ENCODE results near the gene BRF1. TPM values are rescaled to one million over a fixed set of nuclear protein-coding genes. Genes with fewer than 3 reads are reported as not detected.
A peak's percentile ranks its signal among the peaks of the same experiment; 100 is the strongest.

Gene BRF1
- total RNA-seq, 1 experiment from 2014 or later: 12.0 TPM

DNA sequence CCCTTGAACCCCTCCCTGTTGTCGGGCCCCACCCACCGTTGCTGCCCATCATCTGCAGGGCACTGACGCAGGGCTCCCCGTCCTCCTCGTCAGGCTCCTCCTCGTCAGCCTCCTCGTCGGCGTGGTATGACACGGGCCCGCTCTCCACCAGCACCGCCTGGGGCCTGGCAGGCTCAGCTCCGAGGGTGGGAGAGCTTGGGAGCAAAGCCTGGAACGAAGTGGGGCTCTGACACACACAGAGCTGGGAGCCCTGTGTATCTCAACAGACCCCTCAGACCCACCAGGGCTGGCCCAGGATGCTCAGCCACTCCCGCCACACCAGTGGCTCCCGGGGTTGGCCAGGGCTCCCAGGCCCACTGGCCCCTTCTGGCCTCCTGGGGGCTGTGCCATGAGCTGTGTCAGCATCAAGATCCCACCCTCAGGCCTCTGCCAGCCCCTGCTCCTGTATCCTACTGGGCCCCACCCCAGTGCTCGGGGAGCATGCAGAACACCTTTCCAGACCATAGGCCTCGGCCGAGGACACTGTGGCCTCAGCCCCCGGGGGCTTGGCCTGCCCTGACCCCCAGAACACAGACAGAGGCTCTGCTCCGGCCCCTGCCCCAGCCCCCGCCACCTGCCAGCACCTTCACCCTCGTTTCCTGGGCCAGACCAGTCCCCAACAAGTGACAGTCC lies 89.6 kb downstream of the BRF1 start:
- DNase-seq (ENCODE audit: low spot score): no peak

DNA sequence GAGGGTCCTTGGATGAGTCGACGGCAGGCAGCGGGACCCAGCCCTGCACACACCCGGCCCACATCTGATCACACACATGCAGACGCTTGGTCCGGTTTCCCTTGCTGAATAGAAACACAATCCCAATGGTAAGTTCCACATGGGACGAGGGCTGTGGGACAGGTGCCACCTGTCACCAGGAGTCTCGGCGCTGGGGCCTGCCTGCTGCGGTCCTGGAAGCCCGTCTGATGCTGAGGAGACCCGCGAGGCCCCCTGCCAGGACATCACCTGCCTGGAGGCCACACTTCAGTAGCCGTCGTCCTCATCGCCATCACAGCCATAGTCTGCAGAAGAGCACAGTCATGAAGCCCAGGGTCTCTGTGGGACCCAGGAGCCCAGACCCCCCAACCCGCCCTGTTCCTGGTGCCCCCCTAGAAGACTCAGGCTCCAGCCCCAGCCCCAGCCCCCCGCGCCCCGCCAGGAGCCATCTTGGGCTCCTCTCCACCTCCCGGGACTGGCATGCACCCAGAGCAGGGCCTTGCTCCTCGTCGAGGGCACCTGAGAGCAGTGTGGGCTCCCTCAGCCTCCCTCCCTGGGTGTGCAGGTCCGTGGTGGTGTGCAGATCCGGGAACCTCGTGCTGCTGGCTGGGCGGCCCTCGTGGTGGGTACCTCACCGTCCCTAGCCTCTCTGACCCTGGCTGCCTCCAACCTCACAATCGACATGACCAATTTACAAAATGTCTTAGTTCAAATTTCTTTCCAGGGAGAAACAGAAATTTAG lies 90.4 kb downstream of the BRF1 start:
- no peak for DNase-seq (ENCODE audit: low spot score)

DNA sequence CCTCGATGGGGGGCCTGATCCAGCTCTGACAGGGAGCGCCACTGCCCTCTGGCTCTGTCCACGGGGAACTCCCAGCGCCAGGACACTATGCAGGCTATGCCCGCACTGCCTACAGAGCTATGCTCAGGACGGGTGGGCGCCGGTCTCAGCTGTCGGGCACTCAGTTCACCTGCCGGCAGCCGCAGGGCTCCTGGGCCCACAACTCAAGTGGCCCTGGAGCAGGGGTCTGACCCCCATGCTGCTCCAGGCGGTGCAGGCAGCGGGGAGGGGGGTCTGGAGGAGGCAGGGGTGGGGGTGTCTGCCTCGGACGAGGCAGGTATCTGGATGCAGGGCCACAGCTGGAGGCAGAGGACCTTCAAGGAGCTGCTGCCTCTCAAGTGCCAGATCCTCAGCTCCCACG lies 91.2 kb downstream of the BRF1 start:
- no peak for DNase-seq (ENCODE audit: low spot score)

DNA sequence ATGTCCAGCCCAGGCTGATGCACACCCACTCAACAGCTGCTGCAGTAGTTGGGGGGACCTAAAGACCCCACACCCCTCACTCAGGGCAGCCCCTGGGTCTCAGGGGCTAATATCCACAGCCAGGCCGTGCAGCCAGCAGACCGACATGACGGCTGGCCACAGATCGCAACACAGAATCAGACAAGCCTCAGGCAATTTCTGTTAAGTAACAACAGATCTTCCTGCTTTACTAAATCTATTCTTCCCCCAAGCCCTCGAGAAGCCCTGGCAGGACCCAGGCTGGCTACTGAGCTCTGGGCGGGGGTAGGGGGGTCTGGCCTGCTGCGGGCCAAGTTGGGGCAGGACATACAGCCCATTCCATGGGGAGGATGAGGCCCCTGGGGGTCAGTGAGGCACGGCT lies 91.7 kb downstream of the BRF1 start:
- no peak for DNase-seq (ENCODE audit: low spot score)

DNA sequence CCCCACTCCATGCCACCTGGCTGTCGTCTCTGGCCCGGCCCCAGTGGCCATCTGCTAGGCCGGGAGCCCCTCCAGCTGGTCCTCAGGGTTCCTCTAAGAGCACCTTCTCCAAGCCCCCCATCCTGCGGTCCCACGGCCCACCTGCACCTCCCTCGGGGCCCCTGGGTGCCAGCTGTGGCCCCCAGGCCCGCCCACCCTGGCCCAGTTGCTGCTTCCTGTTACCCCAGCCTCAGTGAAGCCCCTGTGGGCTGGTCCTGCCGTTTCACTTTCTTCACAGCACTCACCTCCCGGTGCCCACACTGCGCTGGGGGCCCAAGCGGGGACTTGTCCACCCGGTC lies 92.1 kb downstream of the BRF1 start:
- DNase-seq (ENCODE audit: low spot score): no peak

DNA sequence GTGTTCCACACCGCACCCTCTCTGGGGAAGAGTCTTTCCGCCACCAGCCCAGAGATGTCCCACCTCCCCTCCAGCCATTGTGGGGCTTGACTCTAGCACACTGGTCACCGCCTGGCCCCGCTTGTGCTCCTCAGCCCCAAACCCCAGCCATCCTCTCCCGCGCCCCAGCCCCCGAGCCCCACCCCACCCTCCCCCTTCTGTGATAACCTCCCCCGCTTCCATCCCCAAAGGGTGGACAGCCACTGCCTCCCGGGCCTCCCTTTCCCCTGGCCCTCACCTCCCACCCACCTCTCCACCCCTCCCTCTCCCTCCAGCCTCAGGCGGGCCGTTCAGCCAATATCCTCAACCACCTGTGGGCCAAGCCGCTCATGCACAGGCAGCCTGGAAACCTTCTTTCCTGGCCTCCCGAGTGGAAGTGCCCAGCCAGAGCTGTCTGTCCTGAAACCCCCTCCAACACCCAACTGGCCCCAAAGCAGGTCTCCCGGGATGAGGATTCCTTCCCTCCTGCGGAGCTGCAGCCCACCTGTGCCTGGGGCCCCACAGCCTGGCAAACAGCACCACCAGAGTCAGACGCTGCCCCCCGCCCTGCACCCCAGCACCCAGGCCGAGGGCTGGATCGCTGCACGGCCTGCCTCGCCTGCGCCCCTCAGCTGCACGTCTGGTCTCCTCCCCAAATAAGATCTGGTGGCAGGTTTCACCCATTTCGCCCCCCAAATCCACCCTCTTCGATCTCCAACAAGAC lies 92.6 kb downstream of the BRF1 start:
- no peak for DNase-seq (ENCODE audit: low spot score)

DNA sequence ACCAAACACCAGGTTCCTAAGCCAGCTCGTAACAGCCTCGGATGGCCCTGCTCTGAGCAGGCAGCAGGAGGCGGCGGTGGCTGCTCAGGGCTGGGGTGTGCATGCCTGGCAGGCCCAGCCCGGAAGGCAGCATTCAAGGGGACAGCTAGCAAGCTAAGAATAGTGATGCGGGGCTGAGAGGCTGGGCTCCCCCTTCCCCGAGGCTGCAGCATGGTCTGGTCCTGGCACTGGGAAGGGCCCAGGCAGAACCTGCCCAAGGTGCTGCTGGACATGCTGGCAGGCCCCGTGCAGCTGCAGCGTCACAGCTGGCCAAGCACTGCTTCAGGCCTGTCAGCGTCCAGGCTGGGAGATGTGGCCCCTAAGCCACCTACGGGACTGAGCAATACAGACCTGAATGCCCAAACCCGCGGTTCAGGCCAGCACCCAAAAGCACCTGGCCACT lies 93.3 kb downstream of the BRF1 start:
- DNase-seq (ENCODE audit: low spot score): no peak

DNA sequence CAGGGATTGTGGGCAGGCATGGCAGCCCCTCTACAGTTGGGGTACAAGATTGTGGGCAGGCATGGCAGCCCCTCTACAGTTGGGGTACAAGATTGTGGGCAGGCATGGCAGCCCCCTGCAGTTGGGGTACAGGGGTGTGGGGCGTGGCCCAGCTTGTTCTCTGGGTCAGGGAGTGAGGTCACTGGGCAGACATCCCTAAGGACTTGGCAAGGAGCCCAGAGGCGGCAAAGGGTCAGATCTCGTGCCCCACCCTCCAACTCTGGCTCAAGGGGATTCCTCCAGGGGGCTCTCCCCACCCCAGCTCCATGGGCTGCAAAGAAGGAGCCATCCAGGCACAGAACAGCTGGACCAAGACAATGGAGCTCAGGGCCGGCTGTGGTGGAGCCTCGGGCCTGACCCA lies 93.9 kb downstream of the BRF1 start:
- no peak for DNase-seq (ENCODE audit: low spot score)

DNA sequence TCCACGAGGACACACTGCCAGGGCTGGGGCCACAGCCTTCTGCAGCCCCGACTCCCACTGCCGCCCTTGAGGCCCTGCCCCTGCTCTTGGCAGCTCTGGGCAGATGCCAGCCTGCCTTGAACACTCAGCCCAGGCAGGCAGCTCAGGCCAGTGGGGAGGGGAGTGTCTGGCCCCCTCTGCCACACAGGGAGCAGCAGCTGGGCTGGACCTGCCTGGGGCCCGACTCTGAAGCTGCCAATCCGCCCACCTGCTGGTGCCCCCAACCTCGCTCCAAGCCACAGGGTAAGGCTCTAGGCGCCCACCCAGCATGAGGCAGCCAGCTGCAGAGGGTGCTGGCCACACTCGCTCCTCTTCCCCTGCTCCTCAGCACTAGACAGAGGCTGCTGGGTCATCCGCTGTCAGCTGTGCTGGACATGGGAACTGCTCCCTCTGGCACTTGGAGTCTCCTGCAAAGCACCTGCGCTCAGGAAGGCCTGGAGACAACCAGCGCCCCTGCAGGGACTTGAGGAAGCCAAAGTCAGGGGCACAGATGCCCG lies 95.1 kb downstream of the BRF1 start:
- DNase-seq (ENCODE audit: low spot score): no peak

DNA sequence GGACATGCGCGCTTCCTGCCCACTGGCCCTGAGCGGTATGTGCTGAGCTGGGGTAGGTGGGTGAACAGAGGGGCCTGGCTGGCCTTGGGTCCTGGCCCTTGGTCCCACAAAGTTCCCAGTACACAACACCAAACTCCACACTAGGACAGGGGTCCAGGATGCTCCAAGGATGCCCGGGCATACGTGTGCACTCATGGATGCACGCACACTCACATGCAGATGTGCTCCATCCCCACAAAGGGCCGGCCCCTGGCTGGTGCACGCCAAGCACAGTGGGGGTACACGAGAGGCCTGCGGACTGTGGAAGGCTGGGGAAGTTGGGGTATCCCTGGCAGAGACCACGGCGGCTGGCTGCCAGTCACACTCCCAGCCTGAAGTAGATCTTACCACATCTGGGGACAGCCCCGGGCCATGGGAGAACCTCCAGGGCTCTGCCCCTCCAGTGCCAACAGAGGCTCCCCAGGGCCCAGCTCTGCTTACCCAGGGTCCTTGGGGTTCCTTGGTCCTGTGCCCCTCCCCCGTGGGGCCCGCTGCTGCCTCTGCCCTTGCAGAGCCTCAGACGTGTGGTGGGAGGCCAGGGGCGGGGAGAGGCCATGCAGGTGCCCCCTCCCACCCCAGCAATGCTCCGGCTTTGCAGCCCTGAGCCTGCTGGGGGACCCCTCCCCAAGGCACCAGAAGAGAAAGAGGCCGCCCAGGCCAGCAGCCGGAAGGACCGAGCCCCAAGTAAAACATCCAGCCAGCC lies 95.7 kb downstream of the BRF1 start:
- DNase-seq (ENCODE audit: low spot score): no peak

DNA sequence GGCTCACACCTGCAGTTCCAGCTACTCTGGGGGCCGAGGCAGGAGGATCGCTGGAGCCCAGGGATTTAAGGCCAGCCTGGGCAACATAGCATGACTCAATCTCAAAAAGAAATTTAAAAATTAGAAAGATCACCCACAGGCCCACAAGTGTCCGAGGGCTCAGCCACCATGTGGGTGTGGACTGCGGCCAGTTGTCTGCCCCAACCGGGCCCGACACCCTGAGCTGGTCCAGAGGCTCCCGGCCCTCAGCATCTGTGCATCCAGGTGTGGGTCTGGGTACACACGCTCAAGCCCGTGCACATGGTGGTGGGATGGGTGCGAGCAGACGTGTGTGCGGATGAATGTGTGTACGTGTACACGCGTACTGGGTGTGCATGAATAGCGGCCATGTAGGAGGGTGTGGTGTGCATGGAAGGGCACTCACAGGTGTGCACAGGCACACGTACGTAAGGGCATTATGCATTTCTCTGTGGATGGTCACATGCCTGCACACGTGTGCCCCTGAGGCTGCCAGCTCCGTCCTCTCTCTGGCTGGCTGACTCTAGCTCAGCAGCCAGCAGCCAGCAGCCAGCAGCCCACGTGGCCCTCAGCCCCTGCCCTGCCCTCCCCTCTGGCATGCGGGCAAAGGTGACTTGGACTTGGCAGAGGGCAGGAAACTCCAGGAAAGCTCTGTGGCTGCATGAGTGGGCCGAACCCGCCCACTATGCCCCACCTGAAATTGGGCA lies 96.4 kb downstream of the BRF1 start:
- peak; percentile 19 for DNase-seq (ENCODE audit: low spot score)

DNA sequence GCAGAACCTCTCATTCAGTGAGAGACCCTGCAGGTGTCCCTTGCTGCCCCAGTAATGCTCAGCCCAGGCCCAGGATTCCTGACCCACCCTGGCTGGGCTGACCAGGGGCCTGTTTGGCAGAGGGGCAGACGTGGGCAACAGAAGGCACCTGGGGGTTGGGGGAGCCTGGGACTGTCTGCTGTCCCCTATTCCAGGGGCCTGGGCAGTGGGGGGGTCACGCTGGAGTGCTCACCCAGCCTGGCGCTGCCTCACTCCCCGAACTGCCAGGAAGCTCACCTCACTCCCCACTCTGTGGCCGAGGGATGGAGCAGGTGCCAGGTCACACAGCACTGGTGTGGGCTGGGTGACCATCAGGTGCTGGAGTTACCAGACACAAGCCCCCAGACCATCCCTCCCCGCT lies 97.1 kb downstream of the BRF1 start:
- no peak for DNase-seq (ENCODE audit: low spot score)

DNA sequence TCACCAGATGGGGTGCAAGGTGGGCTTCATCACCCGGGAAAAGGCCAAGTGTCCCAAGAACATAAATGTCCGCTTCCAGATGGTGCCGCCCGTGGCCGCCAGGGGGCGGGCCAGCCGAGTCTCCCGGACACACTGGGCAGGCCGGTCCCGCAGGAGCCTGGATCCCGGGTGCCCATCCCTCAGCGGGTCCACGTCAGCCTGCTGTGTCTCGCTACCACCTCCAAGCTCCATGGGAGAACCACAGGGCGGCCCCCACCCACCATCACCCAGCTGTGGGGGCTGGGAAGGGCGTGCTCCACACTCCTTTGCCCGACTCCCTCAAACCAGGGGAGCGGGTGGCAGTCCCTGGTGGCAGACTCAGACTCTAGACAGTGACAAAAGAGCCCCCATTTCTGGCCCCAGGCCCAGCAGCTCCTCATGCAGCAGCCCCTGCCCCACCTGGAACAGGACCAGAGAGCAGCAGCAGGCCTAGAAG lies 97.7 kb downstream of the BRF1 start:
- no peak for DNase-seq (ENCODE audit: low spot score)

DNA sequence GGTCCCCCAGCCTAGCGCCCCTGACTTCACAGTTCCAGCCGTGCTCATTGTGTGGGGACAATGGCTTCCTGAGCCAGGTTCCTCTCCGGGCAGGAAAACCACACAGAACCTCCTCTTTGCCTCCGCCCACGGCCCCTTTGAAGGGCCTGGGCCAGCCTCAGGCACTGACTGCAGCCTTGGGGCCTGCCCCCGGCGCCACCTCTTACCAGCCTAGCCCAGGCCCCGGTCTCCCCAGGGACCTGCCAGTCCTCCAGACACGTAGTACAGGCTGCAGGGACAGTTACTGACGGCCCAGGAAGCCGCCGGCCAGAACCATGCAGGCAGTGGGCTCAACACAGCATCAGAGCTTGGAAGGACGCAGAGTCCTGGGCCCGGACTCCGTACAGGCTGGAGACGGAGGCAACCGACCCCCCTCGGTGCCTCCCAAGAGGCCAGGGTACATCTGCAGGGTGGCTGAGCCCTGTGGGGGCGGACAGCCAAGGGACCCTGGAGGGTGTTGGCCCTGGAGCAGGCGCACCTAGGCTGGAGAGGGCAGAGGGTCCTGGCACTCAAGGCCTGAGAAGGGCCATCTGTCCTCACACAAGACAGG lies 98.8 kb downstream of the BRF1 start:
- DNase-seq (ENCODE audit: low spot score): no peak

DNA sequence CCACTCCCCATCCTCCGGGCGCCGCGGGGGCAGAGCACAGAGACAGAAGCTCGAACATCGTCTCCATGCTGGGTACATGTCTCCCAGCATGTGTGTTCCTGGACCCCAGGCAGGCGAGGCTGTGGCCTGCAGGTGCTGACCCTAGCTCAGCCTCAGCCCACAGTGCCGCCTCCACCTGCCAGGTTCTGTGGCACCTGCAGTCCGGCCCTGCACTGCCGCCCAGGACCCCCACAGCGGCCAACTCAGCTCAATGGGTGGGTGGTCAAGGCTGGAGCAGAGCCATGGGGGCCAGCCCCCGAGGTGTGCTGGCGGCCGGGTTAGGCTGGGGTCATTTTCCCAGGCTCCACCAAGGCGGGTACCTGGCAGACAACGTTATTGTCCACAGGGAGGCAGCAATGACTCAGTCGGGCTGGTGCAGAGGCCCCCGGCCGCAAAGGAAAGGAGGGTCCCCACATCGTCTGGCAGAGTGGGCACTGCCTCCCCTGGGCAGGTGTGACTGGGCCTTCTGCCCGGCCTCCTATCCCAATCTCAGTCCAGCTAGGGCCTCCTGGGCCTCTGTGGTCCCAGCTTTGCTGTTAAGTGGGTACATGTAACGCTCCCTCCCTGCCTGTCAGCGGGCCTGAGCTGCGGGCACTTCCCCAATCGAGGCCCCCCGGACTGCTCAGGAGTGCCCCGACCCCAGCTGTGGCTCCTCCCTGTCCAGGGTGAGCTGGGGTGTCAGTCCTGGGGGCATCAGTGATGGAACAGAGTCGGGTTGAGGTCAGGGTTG lies 99.5 kb downstream of the BRF1 start:
- no peak for DNase-seq (ENCODE audit: low spot score)

DNA sequence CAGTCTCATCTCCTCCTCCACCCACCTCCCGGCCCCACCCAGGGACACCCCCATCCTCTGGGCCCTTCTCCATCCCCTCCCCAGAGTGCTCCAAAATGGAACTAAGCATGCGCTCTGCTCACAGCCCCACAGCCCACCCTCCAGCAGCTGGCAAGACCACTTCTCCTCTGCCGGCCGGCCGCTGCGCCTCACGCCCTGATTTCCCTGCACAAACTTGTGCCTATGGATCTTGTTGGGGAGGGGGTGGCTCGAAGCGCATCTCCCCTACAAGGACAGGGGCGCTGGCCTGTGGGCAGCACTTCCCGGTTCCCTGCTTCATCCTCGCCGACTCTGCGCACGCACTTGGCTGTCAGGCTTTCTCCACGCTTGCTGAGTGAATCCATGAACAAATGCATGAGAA lies 100.2 kb downstream of the BRF1 start:
- no peak for DNase-seq (ENCODE audit: low spot score)

DNA sequence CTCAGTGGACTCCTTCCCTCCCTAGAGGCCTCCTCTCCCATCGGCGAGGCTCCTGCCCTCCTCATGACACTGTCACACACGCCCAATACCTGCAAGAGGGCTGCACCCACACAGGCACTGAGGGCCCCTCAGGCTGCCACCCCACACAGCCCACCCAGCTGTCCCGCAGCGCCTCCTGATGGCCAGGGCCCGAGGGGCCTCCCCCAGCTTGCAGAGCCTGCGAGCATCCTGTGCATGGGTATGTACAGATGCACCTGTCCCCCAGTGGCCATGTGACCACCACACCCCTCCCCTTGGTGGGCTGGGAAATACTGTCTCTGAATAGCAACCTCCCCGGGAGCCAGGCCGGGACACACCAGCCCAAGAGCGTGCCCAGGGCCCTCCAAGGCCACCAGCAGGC lies 100.7 kb downstream of the BRF1 start:
- DNase-seq (ENCODE audit: low spot score): no peak

DNA sequence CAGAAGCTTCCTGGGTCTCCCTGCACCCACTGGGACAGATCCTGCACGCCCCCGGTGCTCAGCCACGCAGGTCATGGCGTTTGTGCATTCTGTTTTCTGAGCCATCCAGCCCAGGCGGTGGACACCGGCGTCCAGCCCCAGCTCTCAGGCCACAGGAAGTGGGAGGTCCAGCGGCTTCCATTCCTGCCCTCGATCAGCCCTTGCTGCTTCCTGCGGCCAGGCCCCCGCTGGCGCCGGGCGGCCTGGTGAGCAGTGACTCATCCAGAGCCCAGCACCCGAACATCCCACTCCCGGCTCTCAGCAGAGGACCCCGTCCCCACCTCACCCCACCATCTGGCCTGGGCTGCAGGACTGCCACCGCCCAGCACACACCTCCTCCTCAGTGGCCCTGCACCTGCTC lies 101.7 kb downstream of the BRF1 start:
- DNase-seq (ENCODE audit: low spot score): peak; percentile 66

DNA sequence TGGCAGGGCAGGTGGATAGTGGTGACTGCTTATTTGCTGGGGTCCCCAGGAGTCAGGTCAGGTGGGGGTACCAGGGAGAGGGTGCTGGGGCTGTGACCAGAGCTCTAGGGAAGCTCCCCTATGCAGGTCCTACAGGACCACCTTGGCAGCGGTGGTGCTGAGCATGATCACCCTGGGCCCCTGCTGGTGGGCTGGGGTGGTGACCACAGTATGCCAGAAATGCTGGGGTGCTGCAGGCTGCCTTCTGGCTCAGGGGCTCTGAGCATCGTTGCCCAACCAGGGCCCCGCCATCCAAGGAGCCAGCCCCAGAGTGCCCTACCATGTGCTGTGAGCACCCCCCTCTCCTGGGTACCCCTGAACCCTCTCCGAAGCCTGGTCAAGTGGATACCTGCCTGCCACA lies 102.2 kb downstream of the BRF1 start:
- no peak for DNase-seq (ENCODE audit: low spot score)

DNA sequence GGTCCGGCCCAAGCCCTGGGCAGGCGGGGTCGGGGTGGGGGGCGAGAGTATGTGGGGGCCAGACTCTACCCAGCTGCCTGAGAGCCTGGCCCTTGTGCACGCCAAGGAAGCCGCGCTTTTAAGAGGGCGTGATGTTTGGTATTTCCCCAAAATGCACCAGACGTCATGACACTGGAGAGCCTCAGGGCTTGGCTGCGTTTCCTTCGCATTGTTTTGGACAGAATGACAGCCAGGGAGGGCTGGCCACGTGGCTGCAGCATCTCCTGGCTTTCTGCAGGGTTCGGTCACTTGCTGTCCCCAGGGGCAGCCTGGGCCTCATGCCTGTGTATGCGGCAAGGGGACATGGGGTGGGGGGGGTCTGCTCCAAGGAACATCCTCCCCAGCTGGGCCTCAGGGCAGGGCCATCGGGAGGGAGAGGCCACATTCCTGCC lies 103.6 kb downstream of the BRF1 start:
- DNase-seq (ENCODE audit: low spot score): no peak
